Right lobe of liver (tissue), 4 donors: Measurements from ENCODE around the gene AADAT.
A peak's percentile ranks its signal among the peaks of the same experiment; 100 is the strongest.

Experiments used
- CTCF ChIP-seq, 4 donors: fragments of 200-600 bp in 3 of 4; fragments of 450-650 bp in 1 of 4; IDR thresholded peaks; one replicate each; pipeline versions ENCODE4 v1.5.1 to v1.8.0; 2016 to 2022; ENCODE audit warnings: antibody characterized with exemption in 4 of 4, mild to moderate bottlenecking in 2 of 4
- POLR2A ChIP-seq: fragments of 450-650 bp; IDR thresholded peaks from one replicate; pipeline ENCODE4 v1.6.1; 2017; ENCODE audit warnings: antibody characterized with exemption, mild to moderate bottlenecking
- donor health status: DM: no; HTN: no; CAD: no.
- donor health status: DM: no; HTN: no; CAD: no.
- donor health status: DM: no; HTN: yes; CAD: no.

- TF ChIP-seq CTCF (IDR thresholded peaks at IDR 0.05) (peak; percentile 77 to 92 (median 86)), POLR2A (peak; percentile 32)
These were observed at the start of gene AADAT for GRCh38 chr4:170089668-170090351.
